Parathyroid adenoma (tissue), 2 donors: ENCODE data around the gene CYB5D1.

ENCODE experiments used
- H2AFZ ChIP-seq: fragments of 300-600 bp; sonication (generic); one replicate; pipeline ENCODE4 v1.7.0; 2017; ENCODE audit warnings: antibody characterized with exemption, mild to moderate bottlenecking
- H3K27ac ChIP-seq: fragments of 300-600 bp; sonication (generic); one replicate; pipeline ENCODE4 v1.7.0; 2017
- H3K27me3 ChIP-seq: fragments of 300-600 bp; sonication (generic); one replicate; pipeline ENCODE4 v1.7.0; 2017; ENCODE audit warnings: low read length; ENCODE audit not compliant: control insufficient read depth, insufficient read depth
- H3K36me3 ChIP-seq: fragments of 300-600 bp; sonication (generic); one replicate; pipeline ENCODE4 v1.7.0; 2017; ENCODE audit warnings: low read length; ENCODE audit not compliant: control insufficient read depth, insufficient read depth
- H3K4me1 ChIP-seq: fragments of 300-600 bp; sonication (generic); one replicate; pipeline ENCODE4 v1.7.0; 2017; ENCODE audit warnings: control low read depth
- H3K4me2 ChIP-seq: fragments of 300-600 bp; sonication (generic); one replicate; pipeline ENCODE4 v1.7.0; 2017; ENCODE audit warnings: low read length
- H3K4me3 ChIP-seq: fragments of 300-600 bp; sonication (generic); one replicate; pipeline ENCODE4 v1.7.0; 2017; ENCODE audit warnings: low read depth, low read length
- H3K79me2 ChIP-seq: fragments of 300-600 bp; sonication (generic); one replicate; pipeline ENCODE4 v1.7.0; 2017; ENCODE audit warnings: control low read depth
- H3K9ac ChIP-seq: fragments of 300-600 bp; sonication (generic); one replicate; pipeline ENCODE4 v1.7.0; 2017; ENCODE audit warnings: mild to moderate bottlenecking
- H3K9me3 ChIP-seq: fragments of 300-600 bp; sonication (generic); one replicate; pipeline ENCODE4 v1.7.0; 2017; ENCODE audit warnings: low read length; ENCODE audit not compliant: control insufficient read depth
- CTCF ChIP-seq: fragments of 300-600 bp; sonication (generic); IDR thresholded peaks from one replicate; pipeline ENCODE4 v1.7.0; 2017; ENCODE audit warnings: antibody characterized with exemption, mild to moderate bottlenecking
- donor health status: primary hyperparathyroidism.

The CYB5D1 gene

GRCh38 chr17:7835814-7836595 is 21.8 kb upstream of the CYB5D1 start:
- peak overlapping the region; percentile 86 for H2AFZ ChIP-seq
- H3K36me3 ChIP-seq, result no peaks in the 10 kb centered on the region
- H3K4me1 ChIP-seq, result peaks cover 31% of the 10 kb centered on the region
- no peaks in the 10 kb centered on the region for H3K27me3 ChIP-seq
- peaks cover 9% of the 10 kb centered on the region for H3K79me2 ChIP-seq
- peak overlapping the region; percentile 99 for H3K27ac ChIP-seq
- peak overlapping the region; percentile 98 for H3K4me2 ChIP-seq
- H3K4me3 ChIP-seq, result peak overlapping the region; percentile 96
- no peaks in the 10 kb centered on the region for H3K9me3 ChIP-seq
- no peak for TF ChIP-seq CTCF
- H3K9ac ChIP-seq, result peak overlapping the region; percentile 94

DNA sequence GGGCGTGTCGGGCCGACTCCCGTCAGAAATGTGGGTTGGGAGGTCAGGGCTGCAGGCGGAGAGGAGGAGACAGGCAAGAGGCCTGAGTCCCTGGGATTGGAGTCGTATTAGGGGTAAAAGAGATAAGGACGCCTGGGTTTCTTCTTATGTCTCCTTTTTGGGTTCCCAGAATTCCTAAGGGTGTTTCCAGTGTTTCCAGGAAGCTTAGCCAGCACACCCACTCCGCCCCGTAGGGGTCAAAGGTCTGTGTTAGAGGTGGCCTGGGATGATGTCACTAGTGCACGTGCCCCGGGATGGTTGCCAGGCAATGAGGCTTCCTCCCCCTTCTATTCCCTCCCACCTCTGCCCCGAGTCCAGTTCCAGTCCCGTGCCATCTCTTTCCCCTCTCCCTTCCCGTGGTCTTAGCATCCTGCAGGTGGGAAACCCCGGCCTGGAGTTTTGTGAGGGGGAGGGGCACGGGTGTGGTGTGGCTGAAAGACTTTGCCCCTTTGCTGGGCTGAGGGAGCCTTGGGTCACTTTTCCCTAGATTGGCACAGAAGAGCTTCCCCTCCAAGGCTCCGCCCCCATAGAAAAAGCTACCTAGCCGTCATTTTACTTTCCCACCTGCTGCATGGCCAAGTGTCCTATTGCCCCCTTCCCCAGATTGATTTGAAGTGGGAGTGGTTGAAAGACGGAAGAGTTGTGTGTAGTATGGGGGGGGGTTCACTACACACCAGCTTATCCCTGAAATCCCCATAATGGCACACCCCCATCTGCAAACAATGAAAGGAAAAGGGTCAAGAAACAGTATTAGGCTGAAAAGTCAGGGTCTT is 21.0 kb upstream of the CYB5D1 start:
- Histone ChIP-seq H3K9me3 (no peaks in the 10 kb centered on the region), H3K4me3 (peak overlapping the region; percentile 96), H2AFZ (peak overlapping the region; percentile 86), H3K27me3 (no peaks in the 10 kb centered on the region), H3K9ac (peak overlapping the region; percentile 94), H3K27ac (peak overlapping the region; percentile 99), H3K79me2 (peaks cover 9% of the 10 kb centered on the region), H3K4me1 (peaks cover 31% of the 10 kb centered on the region), H3K36me3 (no peaks in the 10 kb centered on the region), H3K4me2 (peak overlapping the region; percentile 98)
- no peak for TF ChIP-seq CTCF

DNA sequence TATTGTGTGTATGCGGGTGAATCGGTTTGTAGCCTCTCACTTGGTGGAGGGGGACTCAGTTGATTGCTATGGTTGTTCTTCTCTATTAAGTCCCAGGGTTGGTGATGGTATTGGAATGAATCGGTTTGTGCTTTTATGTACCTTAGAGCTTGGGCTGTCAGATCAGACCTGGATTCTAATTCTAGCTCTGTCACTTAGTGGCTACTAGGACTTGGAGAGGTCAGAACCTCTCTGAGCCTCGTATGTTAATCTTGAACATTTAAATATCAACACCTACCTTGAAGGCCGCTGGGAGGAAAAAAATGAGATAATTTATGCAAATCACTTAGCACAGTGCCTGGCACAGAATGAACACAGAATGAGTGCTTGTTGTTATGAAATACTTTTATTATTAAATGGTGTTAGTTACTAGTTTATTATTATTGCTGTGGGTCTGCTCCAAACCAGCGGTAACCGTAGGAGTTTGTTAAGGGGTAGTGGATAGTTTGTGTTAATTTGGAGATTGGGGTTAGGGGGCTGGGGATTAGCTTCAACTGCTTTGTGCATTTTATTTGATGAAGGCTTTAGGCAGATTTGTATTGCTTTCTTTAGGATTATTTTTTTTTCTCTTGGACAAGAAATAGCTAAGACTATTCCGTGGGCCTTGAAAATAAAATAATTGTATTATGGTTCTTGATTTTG is 20.3 kb upstream of the CYB5D1 start:
- Histone ChIP-seq H3K4me1 (peaks cover 31% of the 10 kb centered on the region), H3K36me3 (no peaks in the 10 kb centered on the region), H3K27me3 (no peaks in the 10 kb centered on the region), H3K27ac (peak overlapping the region; percentile 99), H3K9ac (no peak overlapping the region), H3K4me2 (peak overlapping the region; percentile 98), H3K79me2 (peaks cover 9% of the 10 kb centered on the region), H3K9me3 (no peaks in the 10 kb centered on the region), H2AFZ (no peak overlapping the region), H3K4me3 (peak overlapping the region; percentile 96)
- no peak for TF ChIP-seq CTCF

- H3K4me1 ChIP-seq, result peaks cover 28% of the 10 kb centered on the region
- H3K9me3 ChIP-seq, result no peaks in the 10 kb centered on the region
- no peak overlapping the region for H3K9ac ChIP-seq
- no peak overlapping the region for H2AFZ ChIP-seq
- peaks cover 7% of the 10 kb centered on the region for H3K79me2 ChIP-seq
- H3K36me3 ChIP-seq, result no peaks in the 10 kb centered on the region
- no peak for TF ChIP-seq CTCF
- H3K4me2 ChIP-seq, result peak overlapping the region; percentile 98
- H3K27ac ChIP-seq, result peak overlapping the region; percentile 99
- H3K4me3 ChIP-seq, result no peak overlapping the region
- no peaks in the 10 kb centered on the region for H3K27me3 ChIP-seq
Observed at GRCh38 chr17:7838090-7839075, 19.4 kb upstream of the CYB5D1 start.
